GM19395 (cell line): ENCODE measurements around the gene NEIL3.

Experiments used
- ATAC-seq: cut with Tn5 transposase; IDR thresholded peaks from one replicate; pipeline ENCODE4 v1.9.1; 2021; ENCODE audit warnings: mild to moderate bottlenecking, moderate library complexity; ENCODE audit not compliant: unreplicated experiment

The NEIL3 gene

GRCh38 chr4:177405508-177405907, 95.8 kb downstream of the NEIL3 start:
- ATAC-seq, result no peak

- no peak for ATAC-seq
Observed at GRCh38 chr4:177408023-177408422, 98.3 kb downstream of the NEIL3 start.

GRCh38 chr4:177410566-177410965, 100.9 kb downstream of the NEIL3 start:
- no peak for ATAC-seq

GRCh38 chr4:177411996-177412395, 102.3 kb downstream of the NEIL3 start:
- no peak for ATAC-seq
